ENCODE data around the gene RUBCNL.

DNA sequence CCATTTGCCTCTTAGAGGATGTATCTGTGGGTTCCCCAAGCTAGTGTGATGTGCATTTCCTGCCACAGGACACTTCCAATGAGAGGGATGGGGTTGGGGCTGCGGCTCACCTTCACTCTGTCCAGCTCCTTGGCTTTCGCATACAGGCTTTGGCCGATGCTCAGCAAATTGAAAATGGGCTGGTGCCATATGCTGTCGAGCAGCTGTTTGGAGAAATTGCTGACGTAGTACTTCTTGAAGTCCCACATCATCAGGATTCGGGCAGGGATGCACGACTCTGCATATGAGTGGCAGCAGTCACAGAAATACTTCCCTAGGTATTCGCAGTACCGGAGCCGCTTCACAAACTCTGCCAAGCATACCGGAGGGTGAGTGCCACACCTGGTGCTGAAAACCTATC lies 37.0 kb downstream of the RUBCNL start:
- TF ChIP-seq, protein P1, sequence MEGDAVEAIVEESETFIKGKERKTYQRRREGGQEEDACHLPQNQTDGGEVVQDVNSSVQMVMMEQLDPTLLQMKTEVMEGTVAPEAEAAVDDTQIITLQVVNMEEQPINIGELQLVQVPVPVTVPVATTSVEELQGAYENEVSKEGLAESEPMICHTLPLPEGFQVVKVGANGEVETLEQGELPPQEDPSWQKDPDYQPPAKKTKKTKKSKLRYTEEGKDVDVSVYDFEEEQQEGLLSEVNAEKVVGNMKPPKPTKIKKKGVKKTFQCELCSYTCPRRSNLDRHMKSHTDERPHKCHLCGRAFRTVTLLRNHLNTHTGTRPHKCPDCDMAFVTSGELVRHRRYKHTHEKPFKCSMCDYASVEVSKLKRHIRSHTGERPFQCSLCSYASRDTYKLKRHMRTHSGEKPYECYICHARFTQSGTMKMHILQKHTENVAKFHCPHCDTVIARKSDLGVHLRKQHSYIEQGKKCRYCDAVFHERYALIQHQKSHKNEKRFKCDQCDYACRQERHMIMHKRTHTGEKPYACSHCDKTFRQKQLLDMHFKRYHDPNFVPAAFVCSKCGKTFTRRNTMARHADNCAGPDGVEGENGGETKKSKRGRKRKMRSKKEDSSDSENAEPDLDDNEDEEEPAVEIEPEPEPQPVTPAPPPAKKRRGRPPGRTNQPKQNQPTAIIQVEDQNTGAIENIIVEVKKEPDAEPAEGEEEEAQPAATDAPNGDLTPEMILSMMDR (IDR thresholded peaks at IDR 0.05; ENCODE audit: low read length) = no peak
- TF ChIP-seq EZH2phosphoT487 (IDR thresholded peaks at IDR 0.05; ENCODE audit: low read length) = no peak
- TF ChIP-seq EZH2 (optimal IDR thresholded peaks at IDR 0.05; ENCODE audit: low read depth, low read length) = no peak
